Kidney (tissue), 14 donors: ENCODE data around the gene ABCA10. TPM values are rescaled to one million over a fixed set of nuclear protein-coding genes. Genes with fewer than 3 reads are reported as not detected.

Experiments
- DNase-seq, 5 donors: peaks; one replicate each; pipeline ENCODE4 v3.0.0-alpha.2; 2013 to 2020
- FAIRE-seq: peaks from 2 replicates; lab custom pipeline; 2012; peaks lifted over from hg19 to GRCh38; lab: Jason Lieb, UNC
- H3K27ac ChIP-seq, 2 donors: one replicate each; pipeline ENCODE4 v1.7.0; 2013; ENCODE audit warnings: low read depth in 2 of 2, low read length in 2 of 2, inconsistent platforms in 1 of 2
- H3K27me3 ChIP-seq: one replicate; pipeline ENCODE4 v1.7.1; 2013; ENCODE audit warnings: low read length, inconsistent platforms; ENCODE audit not compliant: control insufficient read depth, insufficient read depth
- H3K36me3 ChIP-seq, 3 donors: one replicate each; pipeline versions ENCODE4 v1.7.0 to v1.7.1; 2013; ENCODE audit warnings: low read length in 3 of 3, control low read depth in 1 of 3, inconsistent platforms in 1 of 3; ENCODE audit not compliant: insufficient read depth in 3 of 3, control insufficient read depth in 2 of 3
- H3K4me1 ChIP-seq, 3 donors: one replicate each; pipeline versions ENCODE4 v1.7.0 to v1.7.1; 2013; ENCODE audit warnings: low read length in 3 of 3, inconsistent platforms in 1 of 3, low read depth in 1 of 3; ENCODE audit not compliant: control insufficient read depth in 2 of 3, insufficient read depth in 2 of 3
- H3K4me3 ChIP-seq, 3 donors: one replicate each; pipeline versions ENCODE4 v1.7.0 to v1.8.1; 2013; ENCODE audit warnings: low read length in 3 of 3, control low read depth in 1 of 3, inconsistent platforms in 1 of 3
- H3K9ac ChIP-seq, 3 donors: one replicate each; pipeline versions ENCODE4 v1.7.0 to v1.7.1; 2013; ENCODE audit warnings: low read length in 3 of 3, control low read depth in 1 of 3, inconsistent platforms in 1 of 3
- H3K9me3 ChIP-seq, 3 donors: one replicate each; pipeline versions ENCODE4 v1.7.0 to v1.7.1; 2013; ENCODE audit warnings: low read length in 3 of 3, control low read depth in 1 of 3, inconsistent platforms in 1 of 3; ENCODE audit not compliant: control insufficient read depth in 2 of 3, insufficient read depth in 1 of 3
- CTCF ChIP-seq: IDR thresholded peaks from 3 replicates; pipeline ENCODE4 v1.5.1; 2012; ENCODE audit warnings: mild to moderate bottlenecking, moderate library complexity, borderline replicate concordance; ENCODE audit not compliant: insufficient read depth; ENCODE audit errors: extremely low read depth
- intact Hi-C: fragments of 100-400 bp; cut with DNase I; formaldehyde crosslinking; loops from one replicate; pipeline ENCODE4 v1.11.1; 2022
- polyA plus RNA-seq: library from polyadenylated mRNA; stranded (reverse); fragments of 350-450 nt; fragmentation: Illumina TruSeq; extraction: RNeasy Lipid Tissue Mini Kit (QIAGEN cat#74804); gene quantifications from one replicate; pipeline ENCODE4 v1.2.3, GENCODE V29; 2014; ENCODE audit warnings: low read depth, low replicate concordance; ENCODE audit not compliant: insufficient read depth
- total RNA-seq: library from RNA; stranded (reverse); fragmentation: NEBNext Ultra II Directional; extraction: Animal tissue kit (Norgen Biotek cat#: 25700); gene quantifications from one replicate; pipeline ENCODE4 v1.2.1, GENCODE V29; 2021
- donor health status: control.
- donor health status: control.
- donor health status: control.
- donor health status: control.
- donor health status: control.
- donor health status: DM: yes; HTN: yes; CAD: no.
- donor health status: Normal renal cell carcinoma (clear cell type).

ABCA10 gene
- total and polyA plus RNA-seq, 2 donors from 2014 or later: 2.1 to 4.2 TPM

- peaks cover 0 to 6% (median 2%) of the 10 kb centered on the region in 3 donors for H3K9me3 ChIP-seq
- no peak overlapping the region for H3K4me3 ChIP-seq
- no peak overlapping the region for H3K9ac ChIP-seq
- no peak overlapping the region for H3K27ac ChIP-seq
- DNase-seq (peak; percentile 83 to 94 (median 88)), FAIRE-seq (peak; percentile 3)
- no peaks in the 10 kb centered on the region for H3K36me3 ChIP-seq
- TF ChIP-seq CTCF: peak; percentile 76
- intact Hi-C loops: loop anchor here (5.0 kb wide), 1 partner anchor 458 kb away; no protein-coding TSS in a partner anchor
- no peaks in the 10 kb centered on the region for H3K27me3 ChIP-seq
- no peaks in the 10 kb centered on the region for H3K4me1 ChIP-seq
Measured at GRCh38 chr17:69235338-69236058, 6.9 kb upstream of the ABCA10 start.

GRCh38 chr17:69232650-69233049 lies 4.0 kb upstream of the ABCA10 start:
- FAIRE-seq (no peak), DNase-seq (no peak)
- Histone ChIP-seq H3K27me3 (no peaks in the 10 kb centered on the region), H3K4me1 (no peaks in the 10 kb centered on the region), H3K36me3 (no peaks in the 10 kb centered on the region), H3K9me3 (peaks cover 0 to 6% (median 2%) of the 10 kb centered on the region in 3 donors), H3K4me3 (no peak overlapping the region), H3K27ac (no peak overlapping the region), H3K9ac (no peak overlapping the region)
- intact Hi-C loops: loop anchor here (5.0 kb wide), 1 partner anchor 465 kb away; no protein-coding TSS in a partner anchor
- no peak for TF ChIP-seq CTCF

GRCh38 chr17:69231521-69231920 lies 2.9 kb upstream of the ABCA10 start:
- TF ChIP-seq CTCF: no peak
- H3K9me3 ChIP-seq: peaks cover 0 to 6% (median 2%) of the 10 kb centered on the region in 3 donors
- intact Hi-C loops: loop anchor here (5.0 kb wide), 1 partner anchor 464 kb away; no protein-coding TSS in a partner anchor
- H3K4me3 ChIP-seq: no peak overlapping the region
- no peaks in the 10 kb centered on the region for H3K4me1 ChIP-seq
- no peaks in the 10 kb centered on the region for H3K27me3 ChIP-seq
- FAIRE-seq (no peak), DNase-seq (no peak)
- H3K27ac ChIP-seq: no peak overlapping the region
- no peak overlapping the region for H3K9ac ChIP-seq
- H3K36me3 ChIP-seq: no peaks in the 10 kb centered on the region
